SHP77 treated with DMSO at 0.1 percent for 48 hours (cell line): ENCODE data around the gene ENOX1.

Source experiments
- DNase-seq: peaks from one replicate; lab custom pipeline; 2025; lab: John Stamatoyannopoulos, UW

ENOX1 gene

DNA sequence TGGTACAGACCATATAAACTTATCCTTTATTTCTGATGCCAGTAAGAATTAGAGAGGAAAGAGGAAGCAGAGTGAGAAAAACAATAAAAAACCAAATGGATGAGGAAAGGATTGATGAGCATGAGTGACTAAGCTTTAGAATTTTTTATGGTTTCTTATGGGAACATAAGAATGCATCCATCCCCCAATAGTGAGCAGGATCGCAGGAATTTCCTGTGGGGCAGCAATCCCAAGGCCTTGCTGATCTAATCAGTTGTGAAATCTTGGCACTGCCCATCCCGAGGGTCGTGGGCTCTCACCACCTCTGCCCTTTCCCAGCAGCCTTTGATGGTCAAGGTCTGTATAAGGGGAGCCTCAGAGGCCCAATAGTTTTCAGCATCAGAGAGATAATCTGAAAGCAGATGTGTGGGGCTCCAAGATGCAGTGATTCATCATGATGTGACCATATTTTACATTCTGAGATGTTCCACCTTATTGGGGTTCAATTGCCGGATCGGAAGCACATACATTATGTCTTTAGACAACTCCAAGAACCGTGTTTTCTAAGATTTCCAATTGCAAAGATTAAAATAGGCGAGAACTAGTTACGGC is 541.3 kb downstream of the ENOX1 start:
- DNase-seq, result no peak

DNA sequence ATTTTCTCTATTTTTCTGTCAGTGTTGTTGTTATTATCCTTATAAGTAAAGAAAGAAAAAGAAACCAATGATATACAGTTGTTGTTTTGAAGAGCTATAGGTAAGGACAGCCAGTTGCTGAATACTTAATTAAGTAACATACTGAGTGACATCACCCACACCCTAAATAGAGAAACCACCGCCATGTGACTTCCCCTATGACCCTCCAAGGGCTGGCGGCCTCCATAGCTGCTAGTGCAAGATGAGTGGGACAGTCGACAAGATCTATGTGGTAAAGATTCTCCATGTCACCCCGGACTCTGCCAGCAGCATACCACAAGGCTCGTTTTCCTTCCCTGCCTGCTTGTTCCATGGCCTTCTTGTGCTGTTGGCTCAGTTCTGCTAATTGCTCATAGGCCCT is 542.3 kb downstream of the ENOX1 start:
- no peak for DNase-seq

DNA sequence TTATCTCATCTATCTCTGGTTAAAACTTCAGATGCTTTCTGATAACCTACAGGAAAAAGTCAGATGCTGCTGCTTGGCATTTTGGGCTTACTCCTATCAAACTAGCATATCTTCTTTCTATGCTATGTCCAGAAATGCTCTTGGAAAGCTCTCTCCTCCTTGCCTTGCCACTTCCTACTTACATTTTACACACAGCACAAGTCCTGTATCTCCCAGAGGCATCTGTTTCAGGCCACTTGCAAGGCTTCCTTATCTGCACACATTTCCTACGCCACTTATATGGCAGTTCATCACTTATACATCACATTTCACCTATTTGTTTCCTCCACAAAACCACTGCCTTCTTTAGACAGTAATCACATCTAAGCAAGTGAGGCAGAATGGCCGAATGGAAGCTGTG is 543.1 kb downstream of the ENOX1 start:
- no peak for DNase-seq

DNA sequence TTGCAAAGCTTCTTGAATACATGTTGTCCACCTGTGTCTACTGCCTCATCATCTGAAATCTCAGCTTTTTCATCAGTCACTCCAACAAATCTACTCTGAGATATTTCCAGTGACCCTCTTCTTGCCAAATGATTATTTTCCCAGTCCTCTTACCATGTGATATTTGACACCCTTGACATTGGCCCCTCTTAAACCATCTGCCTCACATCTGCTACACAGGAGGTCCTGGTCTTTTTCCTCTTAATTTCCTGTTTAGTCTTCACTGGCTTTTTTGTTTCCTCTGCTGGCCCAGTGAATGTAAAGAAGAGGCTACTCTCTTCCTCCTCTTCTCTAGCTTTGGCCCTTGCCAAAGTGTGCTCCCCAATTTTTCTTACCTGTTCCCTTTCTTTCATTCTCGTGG is 544.7 kb downstream of the ENOX1 start:
- DNase-seq, result no peak

DNA sequence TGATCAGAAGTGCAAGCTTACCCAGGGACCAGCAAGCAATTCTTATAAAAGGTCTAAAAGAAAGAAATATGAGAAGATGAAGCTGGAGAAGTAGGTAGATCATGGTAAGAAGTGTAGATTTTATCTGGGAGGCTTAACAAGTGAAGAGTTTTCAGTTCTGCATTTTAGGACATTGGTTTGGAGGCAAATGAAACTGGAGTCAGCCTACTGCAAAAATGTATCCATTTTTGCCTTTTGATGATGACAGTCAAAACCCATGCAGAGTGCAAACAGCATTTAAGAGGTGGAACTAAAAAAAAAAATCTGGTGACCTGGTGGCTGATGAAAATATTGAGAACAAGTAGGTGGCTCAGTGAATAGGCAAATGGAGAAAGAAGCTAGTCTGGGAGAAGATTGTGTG is 546.5 kb downstream of the ENOX1 start:
- DNase-seq, result no peak

DNA sequence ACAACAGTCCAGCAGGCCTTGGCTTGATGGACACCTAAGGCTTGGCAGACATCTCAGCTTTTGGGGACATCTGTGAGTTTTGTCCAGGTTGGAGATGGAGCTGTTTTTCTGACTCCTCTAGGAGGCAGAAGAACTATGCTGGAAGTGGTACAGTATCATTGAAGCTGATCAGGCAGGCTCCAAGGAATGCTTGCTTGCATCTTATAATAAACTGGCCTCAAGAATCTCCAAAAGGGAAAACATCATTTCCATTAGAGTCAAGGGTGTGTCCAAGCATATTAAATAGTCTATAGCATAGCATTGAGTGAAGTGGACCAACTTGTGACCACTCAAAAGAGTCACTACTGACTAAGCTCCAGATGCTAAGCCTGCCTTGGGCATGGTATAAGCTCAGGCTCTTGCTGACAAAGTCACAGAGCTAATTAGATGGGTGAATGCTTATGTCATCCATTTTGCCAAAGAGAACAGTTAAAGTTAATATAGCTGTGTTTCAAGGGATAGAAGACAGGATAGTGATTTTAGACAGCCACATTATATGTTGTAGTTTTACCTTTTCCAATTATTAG is 547.4 kb downstream of the ENOX1 start:
- DNase-seq, result no peak

DNA sequence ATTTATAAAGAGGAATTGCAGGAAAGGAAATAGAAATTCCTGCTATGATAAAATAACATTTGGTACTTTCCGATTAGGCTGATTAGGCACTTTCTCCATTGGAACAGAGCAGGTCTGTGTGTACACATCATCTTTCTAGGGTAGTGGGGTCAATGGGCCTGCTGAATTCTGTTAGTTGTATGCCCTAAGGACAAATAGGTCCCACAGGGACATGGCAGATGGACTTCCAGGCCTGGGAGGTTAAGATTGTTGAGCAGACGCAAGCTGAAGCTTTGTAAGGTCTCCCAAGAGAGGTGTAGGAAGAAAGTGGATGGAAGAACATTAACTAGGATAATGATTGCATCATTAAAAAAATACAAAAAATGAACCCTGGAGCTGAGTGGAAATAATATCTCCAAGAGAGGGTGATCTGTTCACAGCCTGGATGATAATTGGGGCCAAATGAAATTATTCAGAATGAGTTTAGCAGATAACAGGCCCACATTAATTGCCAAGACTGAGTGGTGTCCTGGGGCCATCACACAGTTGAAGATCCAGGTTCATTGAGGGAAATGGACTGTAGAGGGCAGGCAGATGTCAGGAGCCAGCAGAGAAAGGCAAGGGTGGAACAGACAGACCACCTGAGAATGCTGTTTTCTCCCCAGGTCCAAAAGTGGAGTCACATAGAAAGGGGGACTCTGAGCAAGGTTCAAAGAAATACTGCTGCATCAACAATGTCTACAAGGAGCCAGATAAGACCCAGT is 548.3 kb downstream of the ENOX1 start:
- DNase-seq, result no peak

DNA sequence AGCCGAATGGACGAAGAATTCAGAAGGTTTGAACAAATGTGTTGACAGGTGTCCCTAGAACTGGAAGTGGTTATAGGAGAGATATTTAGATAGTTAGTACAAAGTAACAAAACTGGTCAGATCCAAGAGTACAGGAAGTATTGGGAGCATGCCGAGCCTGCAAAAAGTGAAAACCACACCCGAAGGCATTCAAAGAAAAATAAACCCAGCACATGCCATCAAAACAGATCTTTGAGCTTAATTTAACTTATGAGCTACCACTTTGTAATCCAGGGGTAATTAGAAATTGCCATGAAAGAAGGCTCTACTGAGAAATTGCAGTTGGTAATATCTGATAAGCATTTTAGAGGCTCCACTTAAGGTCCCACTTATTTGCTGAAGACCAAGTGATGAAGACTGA is 549.2 kb downstream of the ENOX1 start:
- DNase-seq, result no peak

DNA sequence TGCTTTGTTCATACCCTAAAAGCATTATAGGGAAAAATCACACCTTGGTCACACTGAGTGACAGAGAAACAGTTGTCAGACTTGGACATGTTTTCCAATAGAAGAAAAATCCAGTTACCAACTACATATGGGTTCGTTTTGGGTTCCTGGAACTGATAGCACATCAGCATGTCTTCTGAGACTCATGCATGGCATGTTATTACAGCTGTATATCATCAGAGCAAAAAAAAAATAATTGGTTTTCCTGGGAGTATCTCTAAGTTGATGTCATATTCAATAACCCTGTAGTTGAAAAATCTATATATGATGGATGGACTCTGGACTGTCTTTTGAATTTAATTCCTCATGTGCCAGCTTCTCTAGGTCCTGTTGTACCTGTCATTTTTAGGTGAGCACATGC is 551.7 kb downstream of the ENOX1 start:
- no peak for DNase-seq

DNA sequence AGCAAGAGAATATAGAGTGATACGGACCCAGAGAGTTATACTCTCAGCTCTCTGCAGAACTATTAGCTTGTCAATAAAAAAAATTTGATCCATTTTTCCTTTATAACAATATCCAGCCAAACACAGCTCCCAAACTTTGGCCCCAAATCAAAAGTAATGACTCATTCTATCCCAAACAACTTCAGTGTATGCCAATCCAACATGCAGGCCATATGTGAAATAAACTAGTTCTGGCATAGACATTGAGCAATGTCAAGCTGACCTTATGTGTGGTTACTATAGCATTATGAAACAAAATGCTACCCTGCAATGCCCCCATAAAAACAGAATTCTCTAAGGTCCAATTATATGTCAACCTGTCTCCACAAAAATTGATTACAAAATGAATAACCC is 553.9 kb downstream of the ENOX1 start:
- DNase-seq, result no peak

DNA sequence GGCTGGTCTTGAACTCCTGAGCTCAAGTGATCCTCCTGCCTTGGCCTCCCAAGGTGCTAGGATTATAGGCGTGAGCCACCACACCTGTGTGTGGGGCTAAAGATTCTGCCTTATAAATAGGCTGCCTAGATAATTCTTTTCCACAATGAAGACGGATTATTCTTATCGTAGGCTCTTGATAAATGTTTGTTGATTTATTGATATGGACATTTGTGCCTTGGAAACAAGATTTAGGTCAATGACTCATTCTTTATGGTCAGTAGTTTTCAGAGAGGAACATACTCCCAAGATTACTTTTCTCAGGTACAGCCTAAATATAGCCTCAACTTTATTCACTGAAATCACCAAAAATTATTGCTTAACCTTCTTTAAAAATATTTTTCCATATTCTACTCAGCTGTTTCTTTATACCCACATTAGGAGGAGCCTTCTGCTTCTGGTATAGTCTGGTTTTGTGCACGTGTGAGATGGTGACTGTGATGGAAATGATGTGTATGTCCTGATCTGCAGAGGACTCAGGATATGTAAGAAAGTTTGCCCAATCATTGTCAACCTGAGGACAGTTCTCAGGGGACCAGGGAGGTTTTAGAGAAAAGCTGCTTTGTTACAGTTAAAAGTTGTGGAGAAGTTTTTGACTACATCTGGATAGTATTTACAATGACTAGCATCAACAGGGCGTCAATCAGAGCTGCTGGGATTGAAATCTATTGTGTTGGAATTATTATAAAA is 554.5 kb downstream of the ENOX1 start:
- DNase-seq, result no peak

DNA sequence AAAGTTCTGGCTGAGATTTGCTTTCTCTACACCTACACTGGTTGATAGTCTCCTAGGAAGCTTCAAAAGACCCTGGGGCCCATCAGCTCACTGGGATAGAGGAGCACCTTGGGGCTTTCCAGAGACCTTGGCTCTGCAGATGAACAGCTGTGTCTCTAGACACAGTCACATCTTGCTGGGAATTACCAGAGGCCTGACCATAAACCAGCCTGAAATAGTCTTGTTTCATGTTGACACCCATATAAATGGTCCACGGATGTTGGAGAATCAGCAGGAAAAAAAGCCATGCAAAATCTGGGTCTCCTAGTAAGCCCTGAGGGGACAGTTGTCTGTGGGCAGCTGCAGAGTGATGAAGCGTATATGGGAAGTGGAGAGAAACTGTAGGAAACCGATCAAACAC is 555.8 kb downstream of the ENOX1 start:
- DNase-seq, result no peak

DNA sequence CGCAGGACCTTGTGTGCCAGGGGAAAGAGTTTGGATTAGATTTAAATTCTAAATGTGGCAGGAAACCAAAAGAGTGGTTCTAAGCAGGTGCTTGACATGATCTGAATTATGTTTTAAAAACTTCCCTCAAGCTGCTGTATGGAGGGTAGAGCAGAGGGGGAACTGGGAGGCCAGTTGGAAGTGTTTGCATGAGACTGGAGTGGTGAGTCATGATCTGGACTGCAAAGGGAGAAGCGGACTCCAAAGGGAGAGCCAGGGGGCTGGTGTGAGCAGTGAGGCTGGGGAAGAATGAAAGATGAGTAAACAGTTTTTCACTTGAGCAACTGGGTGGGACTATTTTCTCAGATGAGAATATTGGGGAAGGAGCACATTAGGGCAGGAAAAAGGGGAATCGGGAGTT is 557.3 kb downstream of the ENOX1 start:
- DNase-seq, result no peak

DNA sequence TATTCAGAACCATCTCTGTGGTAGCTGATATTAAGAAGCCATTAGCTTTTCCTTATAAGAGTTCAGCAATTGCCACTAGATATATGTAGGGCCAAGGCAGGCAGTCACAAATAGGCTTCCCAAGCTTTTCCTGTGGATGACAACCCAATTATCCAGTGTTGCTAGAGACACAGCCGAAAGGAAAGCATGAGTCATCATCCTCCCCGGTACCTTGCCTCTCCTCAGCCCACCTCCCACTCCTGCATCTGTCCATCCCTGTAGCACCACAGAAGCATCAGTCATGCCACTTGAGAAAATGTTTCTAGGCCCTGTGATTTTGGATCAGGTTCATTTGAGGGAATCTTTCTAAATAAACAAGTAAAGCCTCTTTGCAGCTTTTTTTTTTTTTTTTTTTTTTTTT is 559.1 kb downstream of the ENOX1 start:
- no peak for DNase-seq

DNA sequence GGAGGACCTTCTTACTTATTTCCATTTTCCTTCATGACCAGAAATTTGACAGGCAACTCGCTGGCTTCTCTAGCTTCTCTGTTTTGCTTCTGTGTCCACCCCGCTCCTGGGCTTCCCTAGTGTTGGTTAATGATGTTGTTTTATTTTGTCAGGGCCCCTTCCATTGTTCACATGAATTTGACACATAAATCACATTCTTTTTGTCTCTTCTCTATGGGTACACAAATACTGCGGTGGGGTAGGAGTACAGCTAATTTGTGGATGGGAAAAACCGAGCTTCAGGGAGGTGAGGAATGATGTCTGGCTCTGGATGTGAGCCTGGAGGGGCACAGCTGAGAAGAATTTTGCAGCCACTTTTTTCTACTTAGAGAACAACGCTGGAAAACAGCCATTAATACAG is 563.6 kb downstream of the ENOX1 start:
- no peak for DNase-seq

DNA sequence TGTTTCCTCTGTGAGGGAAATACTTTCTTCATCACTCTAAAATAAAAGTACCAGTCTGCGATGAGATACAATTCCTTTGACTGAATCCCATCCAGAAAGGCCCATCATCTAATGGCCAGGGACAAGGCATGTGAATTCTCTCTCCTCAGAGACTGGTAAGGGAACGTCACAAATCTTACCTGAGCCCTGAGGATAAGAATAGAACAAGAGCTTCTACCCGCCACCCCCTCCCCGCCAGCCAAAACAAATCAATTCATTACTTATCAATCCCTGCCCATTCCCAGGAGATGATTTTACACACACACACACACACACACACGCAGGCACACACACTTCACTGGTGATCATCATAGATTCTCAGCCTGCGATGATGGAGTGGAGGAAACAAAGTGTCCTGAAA is 564.7 kb downstream of the ENOX1 start:
- no peak for DNase-seq

DNA sequence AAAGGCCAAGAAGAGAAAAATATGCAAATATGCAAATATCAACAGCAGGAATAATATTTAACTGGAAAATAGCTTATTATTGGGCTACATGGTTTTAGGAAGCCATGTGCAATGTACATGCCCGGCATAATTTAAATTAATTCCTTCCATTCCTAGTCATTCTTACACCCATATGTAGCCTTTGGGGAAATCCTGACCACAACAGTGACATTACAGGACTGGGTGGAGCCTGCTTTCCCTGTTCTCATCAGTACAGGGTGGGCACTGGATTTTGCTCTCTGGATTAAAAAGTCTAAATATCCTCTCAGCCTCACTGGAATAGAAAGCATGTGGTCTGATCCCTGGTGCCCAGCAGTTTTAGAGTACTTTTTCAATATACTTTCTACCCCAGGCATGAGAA is 565.2 kb downstream of the ENOX1 start:
- DNase-seq, result no peak

DNA sequence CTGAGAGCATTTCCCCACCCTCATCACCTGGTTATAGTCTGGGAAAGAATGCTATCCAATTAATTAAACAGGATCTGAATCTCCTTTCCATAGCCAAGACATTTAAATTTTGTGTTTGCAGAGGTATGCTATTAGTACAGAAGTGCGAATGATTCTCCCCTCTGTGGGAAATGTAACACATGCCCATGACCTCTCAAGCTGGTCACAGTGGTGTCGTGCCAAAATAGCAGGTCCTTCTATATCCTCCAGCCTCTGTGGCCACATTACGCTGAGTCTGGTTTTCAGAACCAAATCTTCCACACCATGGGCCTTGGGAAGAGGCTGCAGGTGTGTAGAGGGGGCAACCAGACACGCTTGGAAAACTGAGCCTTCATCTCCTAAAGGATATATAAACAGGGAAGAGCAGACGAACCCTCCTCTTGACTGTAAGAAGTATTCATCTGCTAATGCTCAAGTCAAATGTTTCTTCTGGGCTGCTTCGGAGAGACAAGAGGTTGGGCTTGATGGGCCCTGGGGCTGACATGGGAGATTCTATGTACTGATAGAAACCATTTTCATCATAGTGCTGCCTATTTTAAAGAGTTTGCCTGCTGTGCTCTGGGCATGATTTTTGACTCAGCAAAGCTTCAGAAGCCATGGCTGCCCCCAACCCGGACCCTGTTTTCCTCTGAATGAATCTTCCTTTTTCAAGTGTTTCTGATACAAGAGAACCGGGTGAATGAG is 565.7 kb downstream of the ENOX1 start:
- DNase-seq, result no peak

DNA sequence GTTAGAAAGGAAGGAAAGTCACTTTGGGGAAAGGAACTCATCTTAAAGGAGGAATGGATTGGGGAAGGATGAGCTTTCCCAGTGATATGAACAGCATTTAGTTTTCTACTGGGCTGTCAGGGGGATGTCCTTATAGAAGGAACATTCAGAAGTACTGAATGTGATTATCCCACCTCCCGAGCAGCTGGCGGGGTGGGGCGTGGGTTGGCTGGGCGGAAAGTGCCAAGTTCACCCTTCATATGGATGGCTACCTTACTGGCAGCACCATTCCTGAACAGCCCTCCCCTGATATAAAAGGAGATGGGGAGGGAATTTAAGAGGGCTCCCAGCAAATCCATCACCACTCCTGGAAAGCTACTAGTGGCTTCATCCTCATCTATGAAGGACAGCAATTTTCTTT is 572.6 kb downstream of the ENOX1 start:
- no peak for DNase-seq

DNA sequence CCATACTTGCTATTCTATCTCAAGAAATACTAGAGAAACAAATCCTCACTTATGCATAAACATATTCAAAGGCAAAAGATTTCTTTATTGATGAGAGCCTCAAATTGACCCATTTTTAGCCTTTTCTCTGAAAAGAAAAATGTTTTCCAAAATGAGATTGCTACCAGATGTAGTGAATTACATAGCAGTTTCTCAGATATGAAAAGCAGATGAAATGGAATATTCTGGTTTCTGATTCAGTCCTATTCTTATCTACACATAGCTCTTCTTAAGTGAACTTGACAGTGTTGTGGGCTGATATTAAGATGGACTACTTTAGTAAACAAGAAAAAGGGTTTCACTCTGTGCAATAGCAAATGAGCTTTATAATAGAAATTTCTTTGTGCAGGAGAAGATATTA is 579.9 kb downstream of the ENOX1 start:
- DNase-seq, result no peak

DNA sequence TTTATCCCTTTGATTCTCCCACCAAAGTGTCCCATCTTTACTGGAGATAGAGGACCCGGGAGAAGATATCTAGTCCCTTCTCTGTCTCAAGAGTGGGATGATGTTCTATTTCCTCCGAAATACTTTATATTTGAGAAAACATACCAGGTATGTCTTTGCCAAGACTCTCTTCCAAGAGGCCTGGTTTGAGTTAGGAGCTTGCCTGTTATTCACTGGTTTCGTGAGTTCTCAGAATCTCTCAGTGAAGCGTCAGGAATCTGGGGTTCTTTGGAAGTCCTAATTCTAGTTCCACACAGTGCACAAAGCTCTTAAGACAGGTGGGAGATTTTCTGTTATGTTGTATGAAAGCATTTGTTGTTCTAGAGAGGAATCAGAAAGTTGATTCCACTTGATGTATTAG is 581.4 kb downstream of the ENOX1 start:
- DNase-seq, result no peak

DNA sequence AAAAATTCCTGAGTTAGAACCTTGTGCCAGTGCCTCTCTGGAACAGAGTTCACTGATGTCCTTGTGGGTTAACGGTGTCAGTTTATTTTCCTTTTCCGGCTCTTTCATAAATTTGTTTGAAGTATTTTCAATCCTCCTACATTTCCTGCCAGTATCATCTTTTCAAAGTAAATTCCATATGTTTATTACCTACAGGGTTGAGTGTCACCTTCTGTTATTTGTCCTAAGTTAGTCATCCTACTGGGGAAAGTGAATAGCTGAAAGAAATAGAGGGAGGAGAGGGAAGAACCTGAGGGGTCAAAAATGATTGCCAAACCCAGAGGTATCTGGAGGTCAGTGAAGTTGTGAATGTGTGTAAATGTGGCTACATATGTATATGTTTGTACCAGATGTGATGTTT is 582.2 kb downstream of the ENOX1 start:
- DNase-seq, result no peak

DNA sequence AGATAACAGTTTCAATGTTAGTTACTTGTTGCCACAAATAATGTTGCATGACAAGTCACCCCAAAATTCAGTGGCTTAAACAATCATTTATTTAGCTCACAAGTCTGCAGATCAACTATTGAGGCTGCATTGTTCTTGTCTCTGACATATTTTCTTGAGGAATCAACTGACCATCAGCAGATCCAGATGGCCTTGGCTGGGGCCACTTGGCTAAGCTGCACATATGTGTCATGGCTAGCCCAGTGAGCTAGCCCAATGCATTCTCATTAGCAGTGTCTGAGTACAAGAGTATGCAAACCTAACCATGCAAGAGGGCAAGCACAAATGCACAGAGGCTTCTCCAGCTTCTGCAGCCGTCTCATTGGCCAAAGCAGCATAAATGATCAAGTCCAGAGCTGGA is 583.0 kb downstream of the ENOX1 start:
- DNase-seq, result no peak
